HEK293T (cell line): ENCODE results near the gene REXO4.

Experiments
- BHLHE40 ChIP-seq: fragments of 450-650 bp; IDR thresholded peaks from 2 replicates; pipeline ENCODE4 v1.6.1; 2016; ENCODE audit warnings: mild to moderate bottlenecking, moderate library complexity, borderline replicate concordance
- ELF4 ChIP-seq: fragments of 450-650 bp; IDR thresholded peaks from 2 replicates; pipeline ENCODE4 v1.6.1; 2017; ENCODE audit warnings: antibody characterized with exemption
- FOXA1 ChIP-seq: fragments of 450-650 bp; IDR thresholded peaks from 2 replicates; pipeline ENCODE4 v1.6.1; 2016; ENCODE audit warnings: mild to moderate bottlenecking
- FOXK2 ChIP-seq: fragments of 450-650 bp; IDR thresholded peaks from 2 replicates; pipeline ENCODE4 v1.6.1; 2016; ENCODE audit warnings: mild to moderate bottlenecking
- FOXM1 ChIP-seq: fragments of 450-650 bp; IDR thresholded peaks from 2 replicates; pipeline ENCODE4 v1.6.1; 2017; ENCODE audit warnings: mild to moderate bottlenecking, borderline replicate concordance
- HDGF ChIP-seq: fragments of 450-650 bp; IDR thresholded peaks from 2 replicates; pipeline ENCODE4 v1.6.1; 2017; ENCODE audit warnings: antibody characterized with exemption, borderline replicate concordance
- NFRKB ChIP-seq: fragments of 450-650 bp; IDR thresholded peaks from 2 replicates; pipeline ENCODE4 v1.6.1; 2016; ENCODE audit warnings: mild to moderate bottlenecking, moderate library complexity
- SP1 ChIP-seq: fragments of 450-650 bp; IDR thresholded peaks from 2 replicates; pipeline ENCODE4 v1.6.1; 2017
- SUZ12 ChIP-seq: fragments of 450-650 bp; IDR thresholded peaks from 2 replicates; pipeline ENCODE4 v1.6.1; 2016; ENCODE audit warnings: mild to moderate bottlenecking
- TARDBP ChIP-seq: fragments of 450-650 bp; IDR thresholded peaks from 2 replicates; pipeline ENCODE4 v1.6.1; 2016
- TF ChIP-seq, protein P1 (sequence below): fragments of 450-650 bp; IDR thresholded peaks from 2 replicates; pipeline ENCODE4 v1.6.1; 2016

DNA sequence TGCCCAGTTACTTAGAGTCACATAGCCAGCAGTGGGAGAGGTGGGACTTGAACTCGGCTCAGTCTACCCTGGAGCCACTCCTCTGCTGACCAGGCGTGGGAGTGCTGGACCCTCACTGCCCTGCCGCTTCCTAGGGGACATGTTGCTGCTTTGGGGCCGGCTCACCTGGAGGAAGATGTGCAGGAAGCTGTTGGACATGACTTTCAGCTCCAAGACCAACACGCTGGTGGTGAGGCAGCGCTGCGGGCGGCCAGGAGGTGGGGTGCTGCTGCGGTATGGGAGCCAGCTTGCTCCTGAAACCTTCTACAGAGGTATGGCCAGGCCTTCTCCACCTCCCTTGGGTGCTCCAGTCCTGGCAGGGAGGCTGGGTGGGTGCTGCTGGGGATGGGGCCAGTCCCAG lies 38.6 kb upstream of the REXO4 start:
- TF ChIP-seq ELF4 = no peak
- TF ChIP-seq SP1 = no peak
- no peak for TF ChIP-seq TARDBP
- TF ChIP-seq SUZ12 = no peak
- TF ChIP-seq NFRKB = no peak
- TF ChIP-seq FOXM1 = no peak
- no peak for TF ChIP-seq BHLHE40
- TF ChIP-seq FOXA1 = no peak
- no peak for TF ChIP-seq FOXK2
- TF ChIP-seq, protein P1, sequence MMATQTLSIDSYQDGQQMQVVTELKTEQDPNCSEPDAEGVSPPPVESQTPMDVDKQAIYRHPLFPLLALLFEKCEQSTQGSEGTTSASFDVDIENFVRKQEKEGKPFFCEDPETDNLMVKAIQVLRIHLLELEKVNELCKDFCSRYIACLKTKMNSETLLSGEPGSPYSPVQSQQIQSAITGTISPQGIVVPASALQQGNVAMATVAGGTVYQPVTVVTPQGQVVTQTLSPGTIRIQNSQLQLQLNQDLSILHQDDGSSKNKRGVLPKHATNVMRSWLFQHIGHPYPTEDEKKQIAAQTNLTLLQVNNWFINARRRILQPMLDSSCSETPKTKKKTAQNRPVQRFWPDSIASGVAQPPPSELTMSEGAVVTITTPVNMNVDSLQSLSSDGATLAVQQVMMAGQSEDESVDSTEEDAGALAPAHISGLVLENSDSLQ = no peak
- no peak for TF ChIP-seq HDGF
